BJ (cell line): ENCODE results near the gene GADL1. TPM values are rescaled to one million over a fixed set of nuclear protein-coding genes. Genes with fewer than 3 reads are reported as not detected.

ENCODE experiments used
- CTCF ChIA-PET: fragments of 350-600 bp; formaldehyde crosslinking; extraction: SDS; loops from one replicate; lab custom pipeline; 2021; ENCODE audit warnings: antibody characterized with exemption, inconsistent platforms; lab: Yijun Ruan, JAX
- POLR2A ChIA-PET: fragments of 300-600 bp; sonication (Branson Sonifier 250); formaldehyde crosslinking; extraction: SDS; loops from one replicate; lab custom pipeline; 2021; ENCODE audit warnings: antibody characterized with exemption; lab: Charles Lee
- DNase-seq: peaks from one replicate; pipeline ENCODE4 v3.0.0-alpha.2; 2011; ENCODE audit warnings: low read depth
- H3K27me3 ChIP-seq: 2 replicates; pipeline ENCODE4 v1.6.0; 2011; ENCODE audit warnings: low read length; ENCODE audit not compliant: control insufficient read depth, insufficient read depth
- H3K36me3 ChIP-seq: 2 replicates; pipeline ENCODE4 v1.5.1; 2011; ENCODE audit warnings: low read length; ENCODE audit not compliant: control insufficient read depth, insufficient read depth
- H3K4me3 ChIP-seq: 2 replicates; pipeline ENCODE4 v1.5.1; 2011; ENCODE audit warnings: low read depth, mild to moderate bottlenecking, control low read depth, low read length
- polyA plus RNA-seq: library from polyadenylated mRNA; depleted of rRNA; stranded (reverse); fragments of >200 nt; gene quantifications from 2 replicates; pipeline ENCODE4 v1.2.3, GENCODE V29; 2011
- TF ChIP-seq, protein P1 (sequence below): IDR thresholded peaks from 2 replicates; pipeline ENCODE4 v1.5.1; 2011; ENCODE audit warnings: low read depth, mild to moderate bottlenecking, control low read depth, inconsistent platforms, low read length, moderate library complexity; ENCODE audit not compliant: insufficient read depth

GADL1 gene
- polyA plus RNA-seq, 1 experiment: not detected

DNA sequence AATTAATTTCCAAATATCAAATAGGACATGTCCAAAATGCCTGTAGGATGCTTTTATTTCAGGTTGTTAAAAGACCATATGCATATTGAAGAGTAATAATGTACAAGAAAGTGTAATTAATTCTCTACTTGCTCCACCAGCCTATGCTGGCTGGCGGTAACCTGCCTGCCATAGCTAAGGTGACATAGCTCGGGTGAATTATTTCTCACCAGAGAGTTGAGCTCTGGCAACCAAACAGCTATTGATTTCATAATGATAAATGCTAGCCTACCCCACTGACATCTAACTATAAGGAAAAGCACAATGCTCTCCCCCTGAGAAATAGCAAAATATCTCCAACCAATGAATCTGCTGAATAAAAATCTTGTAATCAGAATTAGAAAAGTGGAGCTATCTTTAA lies 48.9 kb downstream of the GADL1 start:
- H3K36me3 ChIP-seq: no peaks in the 10 kb centered on the region
- H3K27me3 ChIP-seq: no peaks in the 10 kb centered on the region
- H3K4me3 ChIP-seq: no peak overlapping the region
- TF ChIP-seq, protein P1, sequence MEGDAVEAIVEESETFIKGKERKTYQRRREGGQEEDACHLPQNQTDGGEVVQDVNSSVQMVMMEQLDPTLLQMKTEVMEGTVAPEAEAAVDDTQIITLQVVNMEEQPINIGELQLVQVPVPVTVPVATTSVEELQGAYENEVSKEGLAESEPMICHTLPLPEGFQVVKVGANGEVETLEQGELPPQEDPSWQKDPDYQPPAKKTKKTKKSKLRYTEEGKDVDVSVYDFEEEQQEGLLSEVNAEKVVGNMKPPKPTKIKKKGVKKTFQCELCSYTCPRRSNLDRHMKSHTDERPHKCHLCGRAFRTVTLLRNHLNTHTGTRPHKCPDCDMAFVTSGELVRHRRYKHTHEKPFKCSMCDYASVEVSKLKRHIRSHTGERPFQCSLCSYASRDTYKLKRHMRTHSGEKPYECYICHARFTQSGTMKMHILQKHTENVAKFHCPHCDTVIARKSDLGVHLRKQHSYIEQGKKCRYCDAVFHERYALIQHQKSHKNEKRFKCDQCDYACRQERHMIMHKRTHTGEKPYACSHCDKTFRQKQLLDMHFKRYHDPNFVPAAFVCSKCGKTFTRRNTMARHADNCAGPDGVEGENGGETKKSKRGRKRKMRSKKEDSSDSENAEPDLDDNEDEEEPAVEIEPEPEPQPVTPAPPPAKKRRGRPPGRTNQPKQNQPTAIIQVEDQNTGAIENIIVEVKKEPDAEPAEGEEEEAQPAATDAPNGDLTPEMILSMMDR: no peak
- CTCF ChIA-PET: interaction anchor here (0.7 kb wide), 1 partner anchor 22 kb away, joined by 3 read pairs; no protein-coding TSS in a partner anchor
- POLR2A ChIA-PET: interaction anchor here (0.6 kb wide), 1 partner anchor 8 kb away, joined by 3 read pairs; no protein-coding TSS in a partner anchor
- no peak for DNase-seq

DNA sequence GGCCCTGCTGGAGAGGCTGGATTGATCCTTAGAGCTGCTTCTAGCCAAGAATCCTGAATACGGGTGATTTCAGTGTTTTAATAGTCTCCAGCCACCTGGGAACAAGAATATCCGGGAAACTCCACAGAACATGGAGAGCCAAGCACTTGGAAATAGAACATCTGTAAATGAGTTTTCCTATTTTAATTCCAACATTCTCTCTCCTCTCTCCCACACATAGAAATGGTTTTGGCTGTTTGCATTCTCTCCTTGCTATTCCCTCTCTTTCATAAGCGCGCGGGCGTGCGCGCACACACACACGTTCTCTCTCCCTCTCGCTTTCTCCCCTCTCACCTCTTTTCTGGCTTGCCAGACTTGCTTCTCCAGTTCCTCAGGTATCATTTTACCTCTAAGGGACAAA lies 50.6 kb downstream of the GADL1 start:
- no peak overlapping the region for H3K4me3 ChIP-seq
- ChIA-PET CTCF (no interaction called here), POLR2A (no interaction called here)
- H3K36me3 ChIP-seq: no peaks in the 10 kb centered on the region
- H3K27me3 ChIP-seq: no peaks in the 10 kb centered on the region
- no peak for DNase-seq
- TF ChIP-seq, protein P1: no peak

DNA sequence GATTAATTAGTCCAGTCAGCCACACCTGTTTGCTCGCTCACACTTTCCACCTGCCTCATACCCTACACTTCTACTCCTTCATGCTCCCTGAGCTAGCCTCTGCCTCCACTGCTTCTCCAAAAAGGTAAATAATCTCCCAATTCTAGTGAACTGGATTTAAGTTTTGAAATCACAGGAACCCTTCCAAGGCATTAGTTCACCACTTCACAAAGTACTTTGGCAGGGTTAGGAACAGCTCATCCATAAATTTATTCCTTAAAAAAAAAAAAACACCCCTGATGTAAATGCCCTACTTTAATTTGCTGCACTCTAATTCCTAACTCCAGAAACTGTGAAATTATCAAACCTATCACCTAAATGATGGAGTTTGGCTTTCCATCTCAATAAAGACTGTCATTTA lies 58.3 kb downstream of the GADL1 start:
- CTCF ChIA-PET: interaction anchor here (1.1 kb wide), 1 partner anchor 14 kb away, joined by 3 read pairs; no protein-coding TSS in a partner anchor

DNA sequence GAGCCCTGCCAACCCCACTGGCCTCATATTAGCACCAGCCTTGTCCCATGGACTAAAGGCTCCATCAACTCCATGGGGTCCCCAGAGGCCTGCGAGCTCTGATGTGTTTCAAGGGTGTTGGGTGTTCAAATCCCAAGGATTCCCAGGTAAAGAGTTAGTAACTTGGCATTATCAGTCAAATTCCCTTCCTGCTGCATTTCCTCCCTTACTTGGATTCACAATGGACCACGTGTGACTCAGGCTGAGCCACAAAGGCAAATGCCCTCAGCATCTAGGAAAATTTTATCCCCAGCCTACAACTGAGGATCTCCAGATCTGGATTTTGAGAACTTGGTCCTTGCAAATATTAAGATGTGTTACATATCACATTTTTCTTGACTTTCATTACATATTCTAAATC lies 58.8 kb downstream of the GADL1 start:
- TF ChIP-seq, protein P1: no peak
- no peaks in the 10 kb centered on the region; the same call in 1 of the 2 replicates for H3K27me3 ChIP-seq
- no peak overlapping the region for H3K4me3 ChIP-seq
- no peak for DNase-seq
- ChIA-PET CTCF (no interaction called here), POLR2A (no interaction called here)
- no peaks in the 10 kb centered on the region for H3K36me3 ChIP-seq

More for the DNA sequence above, 58.3 kb downstream of the GADL1 start:
- no peaks in the 10 kb centered on the region; the same call in 1 of the 2 replicates for H3K27me3 ChIP-seq
- H3K36me3 ChIP-seq: no peaks in the 10 kb centered on the region
- no peak for DNase-seq
- POLR2A ChIA-PET: no interaction called here
- TF ChIP-seq, protein P1: no peak
- H3K4me3 ChIP-seq: no peak overlapping the region

DNA sequence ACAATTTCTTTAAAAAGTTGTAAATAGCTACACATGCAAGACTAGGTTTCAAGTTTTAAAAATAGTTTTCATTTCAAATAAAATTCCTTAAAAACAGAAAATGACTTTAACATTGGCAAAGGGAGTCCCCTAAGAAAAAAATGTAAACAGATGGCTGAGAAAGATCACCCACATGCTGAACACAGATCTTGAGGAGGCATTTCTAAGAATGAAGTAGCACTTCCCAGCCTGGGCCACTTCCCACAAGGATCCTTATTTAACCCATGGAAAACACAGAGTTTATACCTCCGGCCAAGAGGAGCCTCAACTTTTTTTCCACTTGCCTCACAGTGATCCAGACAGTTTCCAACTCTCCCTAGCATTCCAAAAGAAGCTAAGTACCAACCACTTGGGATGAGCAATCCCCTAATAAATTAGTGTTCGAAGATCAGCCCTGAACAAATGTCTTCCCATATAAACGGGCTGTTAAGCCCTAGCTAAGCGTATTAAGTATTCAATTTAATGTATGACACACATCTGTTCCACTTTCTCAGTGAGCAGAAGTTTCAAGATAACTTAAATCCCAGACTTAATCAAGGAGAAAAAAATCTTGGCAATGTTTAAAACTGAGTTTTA lies 61.4 kb downstream of the GADL1 start:
- CTCF ChIA-PET: no interaction called here
- no peaks in the 10 kb centered on the region for H3K36me3 ChIP-seq
- TF ChIP-seq, protein P1: no peak
- H3K27me3 ChIP-seq: no peaks in the 10 kb centered on the region; the same call in 1 of the 2 replicates
- POLR2A ChIA-PET: no interaction called here
- DNase-seq: no peak
- H3K4me3 ChIP-seq: no peak overlapping the region
